CD4-positive, alpha-beta T cell treated with Interleukin-17A for 4 hours (primary cell): ENCODE measurements around the gene F7.
"Not testable (repeated sequence)": the region's sequence is repeated elsewhere in the genome, so short reads cannot be mapped to it uniquely, and the experiment has no call there.

Experiments
- DNase-seq: peaks from one replicate; pipeline ENCODE4 v3.0.0-alpha.2; 2020; ENCODE audit warnings: mixed read lengths

F7 gene

GRCh38 chr13:113073942-113074341 is 31.6 kb upstream of the F7 start:
- no peak for DNase-seq

GRCh38 chr13:113074401-113074800 is 31.2 kb upstream of the F7 start:
- no peak for DNase-seq

- no peak for DNase-seq
Measured at GRCh38 chr13:113074876-113075275, 30.7 kb upstream of the F7 start.

GRCh38 chr13:113075711-113076110 is 29.9 kb upstream of the F7 start:
- DNase-seq: no peak

- DNase-seq: no peak
Measured at GRCh38 chr13:113076681-113077401, 28.8 kb upstream of the F7 start.

- DNase-seq: no peak
Measured at GRCh38 chr13:113077566-113077952, 28.0 kb upstream of the F7 start.

- no peak for DNase-seq
Measured at GRCh38 chr13:113077953-113078901, 27.4 kb upstream of the F7 start.

GRCh38 chr13:113078902-113079780 is 26.4 kb upstream of the F7 start:
- DNase-seq: no peak

- DNase-seq: not testable (repeated sequence)
Measured at GRCh38 chr13:113079781-113080080, 25.9 kb upstream of the F7 start.

GRCh38 chr13:113080361-113080831 is 25.2 kb upstream of the F7 start:
- DNase-seq: no peak

GRCh38 chr13:113080901-113081521 is 24.6 kb upstream of the F7 start:
- no peak for DNase-seq

- no peak for DNase-seq
Measured at GRCh38 chr13:113082198-113083021, 23.2 kb upstream of the F7 start.

- DNase-seq: no peak
Measured at GRCh38 chr13:113083022-113083373, 22.6 kb upstream of the F7 start.

GRCh38 chr13:113083402-113084061 is 22.1 kb upstream of the F7 start:
- no peak for DNase-seq

GRCh38 chr13:113084094-113084942 is 21.3 kb upstream of the F7 start:
- DNase-seq: no peak

GRCh38 chr13:113084943-113085540 is 20.5 kb upstream of the F7 start:
- DNase-seq: no peak

GRCh38 chr13:113086031-113086750 is 19.4 kb upstream of the F7 start:
- no peak for DNase-seq

- DNase-seq: no peak
Measured at GRCh38 chr13:113086991-113087922, 18.3 kb upstream of the F7 start.
